Activated CD4-positive, CD25-positive, alpha-beta regulatory T cell treated with anti-CD3 and anti-CD28 coated beads, Interleukin-2, amount 50 U/mL, for 16 hours (primary cell): Measurements from ENCODE around the gene PIP4K2C.

Source experiments
- DNase-seq: peaks from one replicate; pipeline ENCODE4 v3.0.0-alpha.2; 2020; ENCODE audit warnings: low read depth, low spot score

The PIP4K2C gene

DNA sequence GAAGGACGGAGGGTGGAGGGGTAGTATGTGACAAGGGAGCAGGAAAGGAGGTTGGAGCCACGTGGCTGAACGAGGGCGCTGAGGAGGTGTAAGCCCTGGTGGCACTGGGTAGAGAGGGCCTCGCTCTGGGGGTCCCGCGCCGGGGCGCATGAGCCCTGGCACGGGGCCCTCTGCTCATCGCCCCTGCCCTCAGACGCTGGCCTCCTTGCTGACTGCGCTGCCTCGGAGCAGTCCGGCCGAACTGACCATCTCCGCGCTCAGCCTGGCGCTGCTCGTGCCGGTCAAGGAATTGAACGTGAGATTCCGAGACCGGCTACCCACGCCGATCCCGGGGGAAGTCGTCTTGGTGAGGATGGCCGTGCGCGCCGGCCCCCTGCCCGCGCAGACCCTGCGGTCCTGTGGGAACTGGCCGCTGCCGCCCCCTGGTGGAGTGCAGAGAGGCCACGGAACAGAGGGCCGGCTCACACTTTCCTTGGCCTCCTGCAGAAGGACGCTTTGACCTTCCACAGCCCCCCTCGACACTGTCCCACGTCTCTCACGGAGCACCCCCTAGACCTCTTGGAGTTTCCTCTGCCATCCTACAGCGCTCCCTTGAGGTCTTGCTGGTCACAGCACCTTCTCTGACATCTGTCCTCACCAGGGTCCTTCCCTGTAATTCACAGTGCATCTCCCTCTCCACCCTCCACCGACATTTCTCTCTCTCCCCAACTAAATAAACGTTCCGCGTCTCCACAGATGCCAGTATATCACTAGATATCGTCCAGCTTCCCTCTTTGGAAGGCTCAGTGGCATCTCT, 30.7 kb downstream of the PIP4K2C start:
- no peak for DNase-seq

- DNase-seq: no peak
These were observed 31.6 kb downstream of the PIP4K2C start for GRCh38 chr12:57622293-57623245.

- DNase-seq: no peak
These were observed 32.4 kb downstream of the PIP4K2C start for GRCh38 chr12:57623385-57623784.

GRCh38 chr12:57623811-57624390, 32.9 kb downstream of the PIP4K2C start:
- no peak for DNase-seq

- DNase-seq: no peak
These were observed 33.6 kb downstream of the PIP4K2C start for GRCh38 chr12:57624441-57625220.

DNA sequence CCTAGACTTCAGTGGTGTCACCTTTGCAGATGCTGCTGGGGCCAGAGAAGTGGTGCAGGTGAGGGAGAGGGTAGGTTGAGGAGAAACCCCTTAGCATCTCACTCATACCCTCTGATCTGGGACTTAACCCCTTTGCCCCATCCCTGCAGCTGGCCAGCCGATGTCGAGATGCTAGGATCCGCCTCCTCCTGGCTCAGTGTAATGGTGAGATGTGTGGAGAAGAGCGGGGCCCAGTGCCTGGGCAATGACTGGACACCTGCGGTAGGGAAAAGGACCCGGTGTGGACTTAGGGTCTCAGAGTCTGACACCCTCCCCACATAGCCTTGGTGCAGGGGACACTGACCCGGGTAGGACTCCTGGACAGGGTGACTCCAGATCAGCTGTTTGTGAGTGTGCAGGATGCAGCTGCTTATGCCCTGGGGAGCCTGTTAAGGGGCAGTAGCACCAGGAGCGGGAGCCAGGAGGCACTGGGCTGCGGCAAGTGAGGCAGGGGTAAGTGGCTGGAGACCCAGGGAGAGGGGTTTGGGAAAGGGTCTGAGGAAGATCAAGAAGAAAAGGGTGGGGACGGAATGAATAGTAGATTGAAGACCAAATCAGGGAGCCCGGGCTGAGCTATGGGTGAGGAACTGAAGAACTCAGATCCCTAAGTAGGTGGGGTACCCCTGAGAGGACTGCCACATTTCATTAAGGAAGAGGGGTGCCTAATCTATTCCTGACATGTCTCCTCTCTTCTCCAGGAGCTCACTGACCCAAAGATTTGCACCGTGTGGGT, 34.5 kb downstream of the PIP4K2C start:
- DNase-seq: no peak

DNA sequence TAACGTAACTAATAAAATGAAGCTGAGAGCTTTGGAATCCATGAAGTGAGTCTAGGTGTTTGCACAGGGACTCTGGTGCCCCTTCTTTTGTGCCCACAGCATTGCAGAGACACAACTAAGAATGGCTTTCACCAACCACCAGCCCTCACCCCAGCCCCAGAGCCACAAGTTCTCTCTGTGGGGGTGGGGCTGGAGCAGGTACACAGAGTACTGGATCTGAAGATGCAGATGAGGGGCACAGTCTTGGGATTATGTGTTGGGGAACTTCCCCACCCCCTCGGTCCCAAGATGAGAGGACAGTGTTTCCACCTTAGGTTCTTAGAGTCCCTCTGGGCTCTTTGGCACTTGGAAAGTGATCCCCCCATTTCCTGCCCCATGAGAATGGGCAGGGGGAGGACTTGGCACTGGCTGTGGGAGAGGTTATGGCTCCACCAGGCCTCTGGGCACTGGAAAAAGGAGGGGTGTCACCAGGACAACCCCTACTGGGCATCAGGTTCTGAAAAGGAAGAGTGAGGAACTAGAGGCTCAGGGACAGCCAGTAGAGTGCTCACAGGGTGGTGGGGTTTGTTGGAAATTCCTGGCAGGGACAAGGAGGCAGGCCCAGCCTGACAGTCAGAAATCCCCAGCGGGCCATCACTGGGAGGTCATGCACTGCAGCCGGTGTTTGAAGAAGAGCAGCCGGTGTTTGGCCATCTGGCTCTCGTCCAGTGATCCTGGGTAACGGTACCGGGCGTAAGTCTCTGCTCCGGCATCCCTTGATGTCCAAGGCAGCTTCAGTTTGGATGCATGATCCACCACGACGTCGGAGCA, 35.3 kb downstream of the PIP4K2C start:
- no peak for DNase-seq

- no peak for DNase-seq
These were observed 36.0 kb downstream of the PIP4K2C start for GRCh38 chr12:57626921-57627445.

DNA sequence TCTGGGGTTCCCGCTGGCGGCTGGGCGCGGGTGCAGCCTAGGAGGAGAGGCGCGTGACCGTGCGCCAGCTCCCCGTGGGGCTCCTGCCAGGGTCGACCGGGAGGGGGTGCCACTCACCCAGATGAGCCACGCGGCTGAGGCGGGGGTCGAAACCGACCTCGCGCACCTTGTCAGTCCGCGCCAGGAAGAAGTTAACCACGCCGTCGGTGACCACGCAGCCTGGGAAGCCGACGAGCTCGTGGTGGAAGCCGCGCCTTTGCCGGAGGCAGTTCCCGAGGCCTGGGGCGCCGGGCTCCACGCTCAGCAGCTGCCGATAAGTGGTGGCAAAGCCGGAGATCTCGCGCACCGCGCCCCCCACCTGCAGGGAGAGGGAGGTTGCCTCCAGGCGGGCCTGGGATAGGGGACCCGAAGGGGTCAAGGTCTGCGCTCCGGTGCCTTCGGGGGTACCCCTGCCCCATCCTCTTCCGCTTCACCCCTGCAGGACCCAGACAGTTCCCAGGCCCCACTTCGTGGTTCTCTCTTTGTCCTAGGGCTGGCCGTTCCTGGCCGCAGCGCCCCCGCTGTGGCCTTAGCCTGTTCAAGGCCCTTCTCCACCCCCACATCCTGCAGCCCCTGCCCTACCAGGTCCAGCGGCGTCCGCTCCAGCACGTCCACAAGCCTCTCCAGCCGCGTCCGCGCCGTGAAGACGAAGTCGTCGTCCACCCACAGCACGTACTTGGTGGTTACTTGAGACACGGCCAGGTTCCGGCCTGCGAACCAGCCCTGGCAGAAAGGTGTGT, 36.7 kb downstream of the PIP4K2C start:
- DNase-seq: no peak

- DNase-seq: no peak
These were observed 37.5 kb downstream of the PIP4K2C start for GRCh38 chr12:57628280-57629191.

- no peak for DNase-seq
These were observed 39.0 kb downstream of the PIP4K2C start for GRCh38 chr12:57629897-57630471.

DNA sequence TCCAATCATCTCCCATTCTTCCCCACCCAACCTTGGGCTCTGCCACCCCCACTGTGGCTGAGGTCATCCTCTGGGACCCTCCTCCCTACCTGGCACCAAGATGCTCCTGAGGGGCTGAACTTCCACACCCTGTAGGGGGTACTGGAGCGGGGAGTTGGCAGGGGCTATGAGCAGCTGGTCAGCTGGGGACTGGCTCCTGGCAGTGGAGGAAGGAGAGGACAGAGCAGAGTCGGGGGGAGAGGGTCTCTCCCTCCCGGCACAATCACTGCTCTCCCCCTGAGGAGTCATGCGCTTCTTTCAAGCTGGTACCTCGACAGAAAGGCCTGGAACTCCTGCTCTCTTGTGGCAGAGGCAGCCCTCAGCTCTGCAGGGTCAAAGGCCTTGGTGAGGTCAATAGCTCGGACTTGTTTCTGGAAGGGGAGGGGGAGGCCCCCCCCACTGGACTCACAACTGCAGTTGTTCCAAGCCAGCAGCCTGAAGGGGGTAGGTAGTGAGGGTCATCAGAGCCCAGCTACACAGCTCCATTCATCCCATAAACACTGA, 40.0 kb downstream of the PIP4K2C start:
- DNase-seq: no peak

GRCh38 chr12:57631566-57632072, 40.6 kb downstream of the PIP4K2C start:
- no peak for DNase-seq

GRCh38 chr12:57632073-57632957, 41.3 kb downstream of the PIP4K2C start:
- DNase-seq: no peak

DNA sequence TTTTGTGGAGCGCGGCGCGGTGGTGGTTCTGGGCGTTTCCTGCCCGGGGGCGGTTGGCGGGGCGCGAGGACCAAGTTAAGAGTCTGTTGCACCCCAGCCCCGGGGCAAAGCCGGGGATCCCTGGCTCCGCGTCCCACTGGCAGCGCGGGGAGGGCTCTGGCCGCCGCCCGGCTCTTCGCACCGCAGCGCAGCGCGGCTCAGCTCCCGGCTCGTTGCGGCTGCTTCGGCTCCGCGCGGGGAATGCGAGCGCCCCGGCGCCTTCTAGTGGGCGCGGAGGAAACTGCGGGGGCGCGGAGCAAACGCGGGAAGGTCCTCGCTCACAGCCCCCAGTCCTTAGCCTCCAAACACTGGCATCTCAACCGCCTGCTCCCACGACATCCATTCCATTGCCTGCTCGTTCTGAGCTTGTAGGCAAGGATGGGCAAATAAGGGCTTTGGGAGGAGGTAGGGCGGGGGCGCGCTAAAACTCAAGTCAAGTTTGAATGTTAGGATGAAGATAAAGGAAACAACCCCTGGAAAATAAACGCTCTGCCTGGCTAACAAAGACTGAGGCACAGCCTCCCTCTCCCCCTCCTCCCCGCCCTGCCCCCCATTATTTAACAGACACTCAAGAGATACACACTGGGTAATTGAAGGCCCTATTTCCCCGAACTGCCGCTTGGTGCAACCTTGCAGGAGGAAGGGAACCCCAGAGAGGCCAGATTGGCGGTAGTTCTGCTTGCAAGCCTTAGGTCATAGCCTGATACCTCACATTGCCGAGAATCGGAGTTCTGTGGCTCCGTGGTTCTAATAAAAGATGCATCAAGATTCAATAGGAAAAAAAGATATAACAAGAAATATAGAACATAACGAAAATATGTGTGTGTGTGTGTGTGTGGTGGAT, 42.2 kb downstream of the PIP4K2C start, which contains the start of gene B4GALNT1:
TSS of gene B4GALNT1 (minus strand) at position 244 of the 883 bp plus-strand sequence. CDS start 1,069 bp downstream, outside the sequence.
- DNase-seq: no peak
